Left forelimb (tissue), 1 donor: ENCODE results near the gene GNPTAB.
"Not testable (repeated sequence)": the region's sequence is repeated elsewhere in the genome, so short reads cannot be mapped to it uniquely, and the experiment has no call there.

ENCODE experiments used
- DNase-seq: peaks from one replicate; pipeline ENCODE4 v3.0.0-alpha.2; 2018; ENCODE audit warnings: low spot score

The GNPTAB gene

DNA sequence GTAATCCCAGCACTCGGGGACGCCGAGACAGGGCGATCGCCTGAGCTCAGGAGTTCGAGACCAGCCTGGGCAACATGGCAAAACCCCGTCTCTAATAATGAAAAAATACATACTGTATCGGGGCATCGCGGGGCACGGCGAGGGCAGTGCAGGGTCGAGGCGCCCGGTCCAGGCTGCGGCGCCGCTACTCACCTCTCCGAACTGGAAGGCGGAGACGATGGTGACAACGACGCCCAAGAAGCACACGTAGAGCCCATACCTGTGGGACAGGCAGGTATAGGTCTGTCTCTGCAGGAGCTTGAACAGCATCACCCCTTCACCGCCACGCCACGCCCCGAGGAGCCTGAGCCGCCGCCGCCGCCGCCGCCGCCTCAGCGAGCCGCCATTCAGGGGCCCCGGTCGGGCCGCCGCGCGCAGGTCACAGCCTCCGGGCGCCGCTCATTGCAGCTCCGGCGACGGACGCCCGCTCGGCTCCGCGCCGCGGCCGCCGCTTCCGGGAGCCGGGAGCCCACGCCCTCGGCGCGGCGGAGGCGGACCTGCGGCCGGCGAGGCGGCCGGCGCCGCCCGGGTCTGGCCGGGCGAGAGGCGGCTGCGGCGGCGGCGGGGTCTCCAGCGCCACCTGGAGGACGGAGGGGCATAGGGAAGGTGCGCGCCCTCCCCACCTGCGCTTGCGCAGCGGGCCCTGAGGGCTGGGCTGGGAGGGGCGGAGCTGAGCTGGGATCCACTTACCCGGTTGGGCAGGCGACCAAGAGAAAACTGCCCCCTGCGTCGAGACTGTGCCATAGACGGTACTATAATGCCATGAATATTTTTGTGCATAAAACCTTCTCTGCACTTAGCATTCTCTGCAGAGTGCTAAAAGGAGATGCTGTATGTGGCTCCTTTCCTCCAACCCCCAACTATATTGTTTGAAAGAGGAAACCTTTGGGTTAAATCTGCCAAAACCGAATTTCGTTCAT is at the start of gene GNPTAB:
TSS of gene GNPTAB (minus strand) at position 593 of the 959 bp plus-strand sequence. CDS start at position 309, 284 bp downstream.
- DNase-seq: peak; percentile 94

DNA sequence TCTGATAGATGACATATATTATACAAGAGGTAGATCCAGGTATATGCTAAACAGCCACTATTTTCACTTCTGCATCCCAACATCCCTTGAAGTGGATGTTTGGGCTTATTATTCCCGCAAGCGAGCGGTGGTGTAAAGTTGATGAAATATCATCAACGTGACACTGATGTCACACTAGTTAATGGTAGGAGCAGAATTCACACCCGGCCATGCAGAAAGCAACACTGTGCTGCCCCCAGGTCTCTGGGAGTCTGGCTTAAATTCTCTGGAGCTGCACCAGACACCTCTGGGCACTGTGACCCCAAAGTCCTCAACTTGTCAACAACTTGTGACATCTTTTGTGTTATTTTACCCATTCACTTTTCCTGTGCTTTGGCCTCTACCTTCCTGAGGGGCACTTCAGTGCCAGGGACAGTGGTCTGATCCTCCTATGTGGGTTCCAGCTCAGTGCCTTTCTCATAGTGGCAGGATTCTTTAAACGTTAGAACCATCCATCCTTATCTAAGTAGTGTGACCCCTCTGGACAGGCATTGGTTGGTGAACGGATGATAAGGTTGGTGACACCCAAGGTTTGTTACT is 47.6 kb upstream of the GNPTAB start:
- no peak for DNase-seq

DNA sequence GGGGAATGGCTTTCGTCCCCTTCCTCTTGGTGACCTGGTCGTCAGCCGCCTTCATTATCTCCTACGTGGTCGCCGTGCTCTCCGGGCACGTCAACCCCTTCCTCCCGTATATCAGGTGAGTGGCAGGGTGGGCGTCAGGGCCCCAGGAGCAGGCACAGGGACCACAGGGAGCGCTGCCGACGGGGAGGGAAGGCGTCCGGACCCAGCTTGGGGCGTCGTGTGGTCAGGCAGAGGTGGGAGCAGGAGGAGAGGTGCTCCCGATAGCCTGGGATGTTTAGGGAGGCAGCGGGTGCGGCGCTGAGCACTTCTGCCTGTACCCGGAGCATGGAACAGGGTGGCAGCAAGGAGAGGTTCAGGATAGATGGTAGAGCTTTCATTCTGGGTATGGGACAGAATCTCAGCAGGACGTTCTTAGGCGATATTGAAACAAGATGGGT is 47.1 kb upstream of the GNPTAB start:
- no peak for DNase-seq

DNA sequence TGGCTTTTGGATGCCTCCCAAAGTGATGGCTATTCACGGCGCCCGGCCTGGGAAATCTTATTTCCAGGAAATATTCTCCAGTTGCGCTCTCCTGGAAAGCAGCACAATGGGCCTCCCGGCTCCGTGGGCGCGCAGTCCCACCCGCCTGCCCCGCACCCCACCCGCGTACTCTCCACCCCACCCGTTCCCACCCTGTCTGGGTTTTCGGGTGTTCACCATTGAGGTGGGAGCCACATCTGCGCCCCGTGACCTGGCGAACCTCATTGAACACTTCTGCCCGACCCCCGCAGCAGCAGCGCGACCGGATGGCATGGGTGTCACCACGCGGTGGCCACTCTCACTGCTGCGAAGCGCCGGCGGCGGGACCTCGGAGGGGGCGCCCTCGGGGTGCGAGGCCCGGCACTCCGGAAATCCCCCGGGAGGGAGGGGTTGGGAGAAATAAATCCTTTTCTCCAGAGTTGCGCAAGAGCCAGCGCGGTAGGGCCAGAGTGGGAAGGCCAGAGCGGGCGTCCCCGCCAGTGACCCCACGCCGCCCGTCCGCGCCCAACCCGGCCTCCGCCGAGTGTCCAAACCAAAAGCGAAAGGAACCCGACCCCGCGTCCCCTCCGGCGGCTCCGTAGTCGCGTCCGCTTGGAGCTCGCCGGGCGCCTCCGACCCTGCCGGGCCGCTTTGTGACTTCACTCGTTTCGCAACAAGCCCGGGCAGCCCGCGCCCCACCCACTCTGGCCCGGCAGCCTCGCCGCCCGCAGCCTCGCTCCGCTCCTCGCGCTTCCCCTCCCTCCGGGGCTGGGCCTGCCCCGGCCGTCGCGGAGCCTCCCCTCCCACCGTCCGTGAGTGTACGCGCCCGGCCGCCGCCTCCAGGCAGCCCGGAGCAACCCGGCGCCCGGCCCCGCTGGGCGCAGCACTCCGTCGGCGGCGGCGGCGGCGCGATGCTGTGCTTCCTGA is 46.4 kb upstream of the GNPTAB start, which contains the start of gene DRAM1:
TSS of gene DRAM1 (plus strand) at position 720 of the 945 bp plus-strand sequence. CDS start at position 930, 210 bp downstream.
- peak; percentile 88 for DNase-seq

DNA sequence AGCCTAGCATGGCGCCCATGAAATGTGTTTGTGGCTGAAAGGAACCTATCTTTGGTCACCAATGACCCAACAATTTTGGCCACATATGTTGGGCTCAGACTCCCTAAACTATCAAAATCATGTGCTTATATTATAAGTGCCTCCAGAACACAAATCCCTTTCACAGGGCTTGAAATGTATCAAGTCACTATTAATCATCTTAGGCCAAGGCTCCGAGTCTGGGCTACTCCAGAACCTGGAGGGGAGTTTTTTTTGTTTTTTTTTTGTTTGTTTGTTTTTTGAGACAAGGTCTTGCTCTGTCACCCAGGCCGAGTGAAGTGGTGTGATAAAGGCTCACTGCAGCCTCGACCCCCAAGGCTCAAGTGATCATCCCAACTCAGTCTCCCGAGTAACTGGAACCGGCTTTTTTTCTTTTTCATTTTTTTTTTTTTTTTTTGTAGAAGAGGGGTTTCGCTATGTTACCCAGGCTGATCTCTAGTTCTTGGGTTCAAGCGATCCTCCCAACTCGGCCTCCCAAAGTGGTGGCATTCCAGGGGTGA is 45.6 kb upstream of the GNPTAB start:
- DNase-seq: no peak

DNA sequence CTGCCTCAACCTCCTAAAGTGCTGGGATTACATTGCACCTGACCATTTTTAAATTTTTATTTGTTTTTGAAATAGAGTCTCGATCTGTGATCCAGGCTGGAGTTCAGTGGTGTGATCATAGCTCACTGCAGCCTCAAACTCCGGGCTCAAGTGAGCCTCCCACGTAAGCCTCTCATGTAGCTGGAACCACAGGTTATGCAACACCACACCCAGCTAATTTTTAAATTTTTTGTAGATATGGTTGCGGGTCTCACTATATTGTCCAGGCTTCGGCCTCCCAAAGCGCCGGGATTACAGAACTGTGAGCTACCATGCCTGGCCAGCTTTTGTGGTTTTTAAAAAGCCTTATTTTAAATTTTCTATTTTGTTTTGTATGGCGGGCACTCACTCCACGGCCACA is 44.4 kb upstream of the GNPTAB start:
- DNase-seq: no peak

DNA sequence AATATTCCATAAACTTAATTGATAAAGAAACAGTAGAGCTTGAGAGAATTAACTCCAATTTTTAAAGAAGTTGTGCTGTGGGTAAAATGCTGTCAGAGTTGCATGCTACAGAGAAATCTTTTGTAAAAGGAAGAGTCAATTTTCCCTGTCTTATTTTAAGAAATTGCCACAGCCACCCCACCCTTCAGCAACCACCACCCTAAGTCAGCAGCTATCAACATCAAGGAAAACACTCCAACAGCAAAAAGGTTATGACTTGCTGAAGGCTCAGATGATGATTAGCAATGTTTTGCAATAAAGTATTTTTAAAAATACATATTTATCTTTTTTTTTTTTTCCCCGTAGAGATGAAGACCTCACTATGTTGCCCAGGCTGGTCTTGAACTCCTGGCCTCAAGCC is 40.2 kb upstream of the GNPTAB start:
- no peak for DNase-seq

DNA sequence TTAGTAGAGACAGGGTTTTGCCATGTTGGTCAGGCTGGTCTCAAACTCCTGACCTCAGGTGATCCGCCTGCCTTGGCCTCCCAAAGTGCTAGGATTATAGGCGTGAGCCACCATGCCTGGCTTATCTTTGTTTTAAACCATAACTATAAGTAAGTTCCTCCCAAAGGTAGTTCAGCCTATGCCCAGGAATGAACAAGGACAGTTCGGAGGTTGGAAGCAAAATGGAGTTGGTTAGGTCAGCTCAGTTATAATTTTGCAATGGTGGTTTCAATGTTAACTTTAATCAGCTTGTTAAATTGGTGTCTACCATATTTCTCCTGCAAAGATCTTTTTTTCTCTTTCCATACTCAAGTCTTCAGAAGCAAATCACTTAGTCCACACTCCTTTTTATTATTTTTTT is 36.9 kb upstream of the GNPTAB start:
- DNase-seq: not testable (repeated sequence)

DNA sequence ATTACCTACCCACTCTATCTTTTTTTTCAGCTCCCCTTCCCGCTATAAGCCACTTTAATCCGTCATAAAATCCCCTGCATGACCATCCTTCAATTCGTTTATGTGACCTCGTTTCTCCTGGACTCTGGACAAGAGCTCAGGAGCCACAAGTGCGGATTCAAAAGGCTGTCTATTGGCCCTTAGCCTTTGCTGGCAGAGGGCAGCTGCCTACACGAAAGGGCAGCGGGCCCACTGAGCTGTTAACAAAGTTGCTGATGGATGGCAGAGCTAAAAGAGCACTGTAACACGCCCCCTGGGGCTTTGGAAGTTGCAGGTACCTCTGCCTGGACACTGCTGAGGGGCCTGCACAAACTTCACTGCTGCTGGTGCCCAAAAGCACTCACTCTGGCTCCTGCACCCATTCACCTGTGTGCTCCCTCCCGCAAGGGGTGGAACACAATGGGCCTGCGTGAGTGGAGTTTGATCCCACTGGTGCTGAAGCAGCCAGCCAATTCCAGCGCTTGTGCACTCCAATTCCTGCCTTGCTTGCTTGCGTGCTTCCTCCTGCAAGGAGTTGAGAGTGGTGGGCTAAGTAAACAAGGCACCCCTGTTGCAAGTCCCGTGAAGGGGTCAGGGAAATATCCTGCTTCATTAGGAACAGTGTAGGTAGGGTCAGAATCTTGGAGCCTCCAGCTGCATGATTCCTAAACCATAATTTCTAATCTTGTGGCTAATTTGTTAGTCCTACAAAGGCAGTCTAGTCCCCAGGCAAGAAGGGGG is 36.0 kb upstream of the GNPTAB start:
- DNase-seq: no peak

DNA sequence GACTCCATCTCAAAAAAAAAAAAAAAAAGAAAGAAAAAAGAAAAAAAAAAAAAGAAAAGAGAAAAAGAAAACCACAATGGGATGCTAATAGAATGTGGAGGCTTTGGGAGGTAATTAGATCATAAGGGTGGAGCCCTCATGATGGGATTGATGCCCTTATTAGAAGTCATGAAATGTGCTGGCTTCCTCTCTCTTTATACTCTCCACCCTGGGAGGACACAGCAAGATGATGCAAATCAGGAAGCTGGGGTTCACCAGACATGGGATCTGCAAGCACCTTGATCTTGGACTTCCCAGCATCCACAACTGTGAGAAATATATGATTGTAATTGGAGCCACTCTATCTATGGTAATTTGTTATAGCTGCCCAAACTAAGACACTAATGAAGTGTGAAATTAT is 33.2 kb upstream of the GNPTAB start:
- DNase-seq: no peak

DNA sequence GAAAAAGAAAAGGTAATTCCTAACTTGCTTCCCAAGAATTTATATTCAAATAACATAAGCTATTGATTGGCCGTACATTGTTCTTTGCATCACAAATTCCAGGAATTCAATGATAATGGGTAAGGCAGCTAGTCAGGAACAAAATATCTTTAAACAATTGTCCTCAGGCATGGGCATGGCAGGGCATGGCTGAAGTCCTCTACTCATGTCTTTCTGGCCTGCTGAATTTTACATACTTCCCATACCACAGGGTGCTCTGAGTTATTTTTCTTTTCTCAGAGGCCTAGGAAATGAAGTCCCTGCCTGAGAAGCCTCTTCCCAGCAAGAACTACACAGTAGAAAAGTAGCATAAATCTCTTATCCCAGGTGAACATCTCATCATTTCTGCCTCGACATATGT is 31.5 kb upstream of the GNPTAB start:
- no peak for DNase-seq

DNA sequence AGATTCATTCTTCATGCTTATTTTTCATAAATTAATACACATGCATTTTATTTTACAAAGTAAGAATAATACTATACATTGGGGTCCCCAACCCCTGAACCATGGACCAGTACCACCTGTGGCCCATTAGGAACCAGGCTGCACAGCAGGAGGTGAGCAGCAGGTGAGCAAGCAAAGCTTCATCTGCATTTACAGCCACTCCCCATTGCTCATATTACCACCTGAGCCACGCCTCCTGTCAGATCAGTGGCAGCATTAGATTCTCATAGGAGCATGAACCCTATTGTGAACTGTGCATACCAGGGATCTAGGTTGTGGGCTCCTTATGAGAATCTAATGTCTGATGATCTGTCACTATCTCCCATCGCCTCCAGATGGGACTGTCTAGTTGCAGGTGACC is 30.9 kb upstream of the GNPTAB start:
- DNase-seq: not testable (repeated sequence)

DNA sequence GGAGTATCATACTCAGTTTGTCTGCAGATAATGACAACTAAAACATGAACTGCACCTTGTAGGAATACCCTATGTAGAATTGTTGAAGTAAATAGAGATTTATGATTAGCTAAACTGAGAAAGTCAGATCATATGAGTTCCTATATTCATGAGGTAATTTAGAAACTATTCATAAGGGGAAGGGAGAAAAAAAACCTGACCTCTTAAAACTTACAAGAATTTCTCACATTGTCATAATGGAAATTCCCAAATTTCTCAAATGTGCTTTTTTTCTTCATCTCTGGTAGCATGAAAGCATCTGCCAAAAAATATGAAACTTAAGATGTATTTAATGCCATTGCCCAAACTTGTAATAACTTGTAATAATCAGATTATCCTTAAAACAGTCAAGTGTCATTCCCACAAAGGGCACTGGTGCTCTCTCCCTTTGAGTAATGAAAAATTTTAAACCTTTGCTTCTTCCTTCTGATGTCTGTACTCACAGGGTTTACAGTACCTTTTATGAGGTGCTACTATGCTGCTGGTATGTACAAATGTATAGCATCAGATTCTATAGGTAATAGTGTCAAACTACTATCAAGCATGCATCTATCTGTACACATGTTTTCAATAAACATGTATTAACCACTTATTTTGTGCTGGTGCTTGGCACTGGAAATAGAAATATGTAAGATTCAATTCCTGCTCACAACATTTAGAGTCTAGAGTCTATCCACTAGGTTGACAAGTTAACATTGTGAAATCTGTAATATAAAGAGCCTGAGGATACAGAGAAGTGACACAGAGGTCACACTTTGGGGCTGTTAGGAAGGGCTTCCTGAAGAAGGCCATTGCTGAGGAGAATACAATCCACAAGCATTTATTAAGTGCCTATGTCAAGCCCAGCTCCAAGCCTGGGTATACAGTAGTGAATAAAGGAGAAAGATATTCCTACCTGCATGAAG is 29.2 kb upstream of the GNPTAB start:
- DNase-seq: no peak

DNA sequence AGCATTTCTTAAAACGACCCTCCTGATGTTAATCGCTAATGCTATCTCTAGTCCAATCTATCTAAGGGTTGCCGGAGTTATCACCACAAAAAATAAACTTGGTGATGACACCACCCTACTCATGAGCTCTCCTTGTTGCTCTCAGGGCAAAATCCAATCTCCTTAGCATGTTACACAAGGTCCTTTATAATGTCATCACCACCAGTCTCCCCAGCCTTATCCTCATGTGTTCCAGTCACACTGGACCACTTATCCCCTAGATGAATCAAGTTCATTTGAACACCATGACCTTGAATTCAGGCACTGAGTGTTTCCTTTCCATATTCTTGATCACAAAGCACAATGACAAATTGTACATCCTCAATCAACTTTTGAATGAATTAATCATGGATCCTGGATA is 27.6 kb upstream of the GNPTAB start:
- DNase-seq: no peak

DNA sequence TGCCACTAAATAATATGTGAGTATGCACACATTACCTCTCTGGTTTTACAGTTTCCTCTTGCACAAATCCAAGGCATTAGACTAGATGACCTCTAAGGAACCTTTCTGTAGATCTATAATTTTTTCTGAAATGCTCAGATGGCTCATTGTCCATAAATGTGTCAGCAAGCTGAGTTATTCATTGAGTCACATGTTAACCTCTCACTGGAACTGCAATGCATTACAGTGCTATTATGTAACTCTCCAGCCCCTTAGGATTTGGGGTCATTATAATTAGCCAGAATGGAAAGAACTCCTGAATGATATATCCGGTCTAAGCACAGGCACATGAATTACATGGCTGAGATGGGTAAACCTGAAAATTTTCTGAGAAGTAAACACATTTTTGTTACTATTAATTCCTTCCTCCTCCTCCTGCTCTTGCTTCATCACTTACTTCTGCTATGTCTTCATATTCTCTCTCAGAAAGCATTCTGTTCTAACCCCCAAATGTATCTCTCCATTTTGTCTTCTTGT is 26.3 kb upstream of the GNPTAB start:
- no peak for DNase-seq

DNA sequence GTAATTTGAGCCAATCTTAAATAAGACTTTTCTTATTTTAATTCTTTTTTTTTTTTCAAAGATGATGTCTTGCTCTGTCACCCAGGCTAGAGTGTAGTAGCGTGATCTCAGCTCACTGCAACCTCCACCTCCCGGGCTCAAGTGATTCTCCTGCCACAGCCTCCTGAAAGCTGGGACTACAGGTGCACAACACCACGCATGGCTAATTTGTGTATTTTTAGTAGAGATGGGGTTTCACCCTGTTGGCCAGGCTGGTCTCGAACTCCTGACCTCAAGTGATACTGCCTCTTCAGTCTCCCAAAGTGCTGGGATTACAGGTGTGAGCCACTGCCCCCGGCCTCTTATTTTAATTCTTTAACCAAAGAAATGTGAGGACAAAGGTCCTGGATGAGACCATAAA is 25.9 kb upstream of the GNPTAB start:
- DNase-seq: not testable (repeated sequence)

DNA sequence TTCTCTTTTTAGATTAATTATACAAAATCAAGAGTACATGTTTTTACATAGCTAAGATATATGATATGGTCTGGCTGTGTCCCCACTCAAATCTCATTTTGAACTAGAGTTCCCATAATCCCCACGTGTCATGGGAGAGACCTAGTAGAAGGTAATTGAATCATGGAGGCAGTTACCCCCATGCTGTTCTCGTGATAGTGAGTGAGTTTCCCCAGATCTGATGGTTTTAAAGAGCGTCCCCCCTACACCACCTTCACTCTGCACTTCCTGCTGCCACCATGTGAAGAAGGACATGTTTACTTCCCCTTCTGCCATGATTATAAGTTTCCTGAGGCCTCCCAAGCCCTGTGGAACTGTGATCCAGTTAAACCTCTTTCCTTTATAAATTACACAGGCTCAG is 25.2 kb upstream of the GNPTAB start:
- no peak for DNase-seq

DNA sequence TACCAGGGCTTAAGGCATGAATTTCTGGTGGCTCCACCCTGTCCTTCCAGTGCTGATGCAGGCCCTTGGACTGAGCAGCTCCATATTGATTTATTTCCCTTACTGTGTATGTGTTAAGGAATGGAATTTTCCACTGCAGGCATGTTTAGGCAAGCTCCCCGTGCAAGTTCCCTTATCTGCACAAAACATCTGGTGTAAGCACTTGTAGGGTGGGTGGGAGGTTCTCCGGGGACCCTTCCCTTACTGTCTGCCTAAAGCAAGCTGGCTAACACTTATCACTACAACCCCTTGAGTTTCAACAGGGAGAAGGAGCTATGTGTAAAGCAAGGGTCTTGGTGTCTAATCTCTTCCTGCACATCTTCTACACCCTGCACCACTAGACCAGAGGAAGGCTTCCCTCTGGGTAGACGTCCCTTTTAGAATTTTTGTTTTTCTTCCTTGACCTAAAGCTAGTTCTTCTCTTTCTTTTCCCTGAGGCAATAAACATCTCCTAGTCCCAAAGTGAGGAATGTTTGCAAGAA is 24.7 kb upstream of the GNPTAB start:
- no peak for DNase-seq

DNA sequence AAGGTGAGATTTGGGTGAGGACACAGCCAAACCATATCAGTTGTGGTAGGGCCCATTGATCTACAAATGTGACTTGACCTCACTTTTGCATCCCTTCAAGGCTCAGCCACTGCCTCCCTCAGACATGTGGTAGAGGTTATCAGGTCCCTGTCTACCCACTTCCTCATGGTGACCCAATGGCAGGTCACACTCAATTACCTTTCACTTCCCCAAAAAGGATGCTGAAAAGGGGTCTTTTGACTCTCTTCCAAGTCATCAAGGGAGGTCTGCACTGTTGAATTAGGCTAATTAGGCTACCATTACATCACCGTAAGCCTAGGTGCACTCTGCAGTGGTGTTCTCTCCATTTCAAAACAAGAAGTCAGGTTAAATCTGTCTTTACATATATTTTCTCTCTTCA is 24.0 kb upstream of the GNPTAB start:
- DNase-seq: no peak
